ENCODE data around the gene MYL5.

- no peak for TF ChIP-seq CTCF (IDR thresholded peaks at IDR 0.05; ENCODE audit: insufficient read depth, low read length)
- no peak for TF ChIP-seq POLR2AphosphoS5 (IDR thresholded peaks at IDR 0.05; ENCODE audit: low read depth)
- no peak for TF ChIP-seq REST (IDR thresholded peaks at IDR 0.05; ENCODE audit: insufficient replicate concordance, low read depth)
- TF ChIP-seq GABPA (IDR thresholded peaks at IDR 0.05; ENCODE audit: low read depth): no peak
- no peak for TF ChIP-seq SPI1 (IDR thresholded peaks at IDR 0.05; ENCODE audit: borderline replicate concordance, low read depth)
Measured at GRCh38 chr4:710116-710515, 35.8 kb downstream of the MYL5 start.

All from HL-60 (cell line).